HS-5 (cell line): ENCODE results near the gene KCNMA1.

ENCODE experiments used
- DNase-seq: peaks from one replicate; pipeline ENCODE4 v3.0.0-alpha.2; 2012; ENCODE audit warnings: low read depth

The KCNMA1 gene

DNA sequence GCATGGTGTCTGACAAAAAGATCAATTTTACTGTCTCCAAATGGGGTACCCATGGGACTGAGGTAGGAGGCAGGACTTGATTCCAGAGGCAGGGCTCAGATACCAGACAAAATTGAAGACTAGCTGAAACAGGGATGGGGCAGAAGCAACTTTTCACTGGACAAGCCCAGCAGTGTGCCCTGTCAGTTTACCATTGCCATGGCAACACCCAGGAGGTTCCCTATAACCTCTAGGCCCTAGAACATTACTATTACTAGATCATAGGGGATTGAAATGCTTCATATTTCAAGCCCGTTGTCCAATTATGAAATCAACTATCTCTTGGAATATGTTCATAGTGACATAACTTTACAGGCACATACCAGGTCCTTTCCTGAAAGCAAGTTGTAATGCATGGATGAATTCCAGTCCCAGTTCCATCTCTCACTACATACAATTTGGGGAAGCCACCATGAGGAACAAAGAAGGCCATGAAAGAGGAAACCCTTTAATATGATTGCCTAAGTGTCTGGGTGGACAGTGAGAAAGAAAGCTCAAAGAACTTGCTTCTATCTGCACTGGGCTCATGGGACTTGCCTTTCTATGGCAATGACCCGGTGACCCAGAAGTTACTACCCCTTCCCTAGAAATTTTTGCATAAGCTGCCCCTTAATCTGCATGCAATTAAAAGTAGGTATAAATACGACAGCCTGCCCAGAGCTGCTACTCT, 557.9 kb downstream of the KCNMA1 start:
- no peak for DNase-seq

- DNase-seq = no peak
Observed at GRCh38 chr10:77077316-77077945, 560.2 kb downstream of the KCNMA1 start.

GRCh38 chr10:77075926-77076325, 561.7 kb downstream of the KCNMA1 start:
- DNase-seq = no peak

DNA sequence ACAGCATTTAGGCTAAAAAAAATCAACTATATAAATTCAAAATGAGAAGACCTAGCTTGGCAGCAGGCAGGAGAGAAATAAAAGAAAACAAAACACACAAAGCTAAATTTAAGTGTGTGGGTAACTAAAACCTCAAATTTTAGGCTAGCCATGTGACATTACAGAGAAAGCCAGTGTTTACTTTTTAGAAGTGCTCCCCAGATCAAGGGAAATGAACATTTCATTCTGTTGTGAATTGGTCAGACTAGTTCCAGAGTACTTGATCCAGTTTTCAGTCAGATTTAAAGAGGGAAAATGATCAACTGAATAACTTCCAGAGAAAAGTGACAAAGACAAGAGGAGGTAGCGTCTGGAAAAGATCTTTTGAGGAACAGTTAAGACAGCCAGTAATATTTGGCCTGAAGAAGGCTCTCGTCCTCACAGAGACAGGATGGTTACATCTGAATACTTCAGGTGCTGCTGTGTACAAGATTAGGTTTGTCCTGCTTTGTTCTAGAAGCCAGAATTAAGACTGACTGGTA, 563.4 kb downstream of the KCNMA1 start:
- no peak for DNase-seq

DNA sequence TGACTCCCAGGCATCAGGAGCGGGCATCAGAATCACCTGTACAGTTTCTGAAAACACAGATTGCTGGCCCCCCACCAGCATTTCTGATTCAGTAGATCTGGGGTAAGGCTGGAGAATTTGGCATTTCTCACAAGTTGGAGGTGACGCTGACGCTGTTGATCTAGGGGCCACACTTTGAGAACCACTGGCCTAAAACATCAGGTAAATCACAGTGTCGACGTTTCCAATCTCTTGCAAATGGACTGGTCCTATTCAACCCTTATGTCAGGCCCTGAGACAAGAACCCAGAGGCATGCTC, 564.0 kb downstream of the KCNMA1 start:
- DNase-seq = no peak

GRCh38 chr10:77072836-77073662, 564.6 kb downstream of the KCNMA1 start:
- no peak for DNase-seq

DNA sequence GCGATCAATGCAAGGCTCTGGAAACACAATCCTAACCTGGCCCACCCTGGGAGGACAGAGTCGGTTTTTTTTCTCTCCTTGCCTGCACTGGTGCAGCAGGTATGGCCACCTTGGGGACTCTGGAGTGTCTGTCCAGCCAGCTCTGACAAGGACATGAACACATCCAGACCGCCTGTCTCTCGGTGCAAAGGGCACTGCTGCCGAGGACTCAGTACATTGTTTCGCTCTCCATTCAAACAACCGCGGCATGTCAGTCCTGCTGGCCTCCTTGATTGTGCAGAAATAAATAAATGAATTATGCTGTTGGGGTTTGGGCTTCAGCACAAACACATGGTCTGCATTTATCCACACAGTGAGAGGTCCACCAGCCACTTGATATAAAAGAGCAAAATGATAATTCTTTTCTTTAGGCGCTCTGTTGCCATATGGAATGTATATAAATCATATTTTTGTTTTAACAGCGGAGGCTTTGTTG, 565.2 kb downstream of the KCNMA1 start:
- DNase-seq = no peak

DNA sequence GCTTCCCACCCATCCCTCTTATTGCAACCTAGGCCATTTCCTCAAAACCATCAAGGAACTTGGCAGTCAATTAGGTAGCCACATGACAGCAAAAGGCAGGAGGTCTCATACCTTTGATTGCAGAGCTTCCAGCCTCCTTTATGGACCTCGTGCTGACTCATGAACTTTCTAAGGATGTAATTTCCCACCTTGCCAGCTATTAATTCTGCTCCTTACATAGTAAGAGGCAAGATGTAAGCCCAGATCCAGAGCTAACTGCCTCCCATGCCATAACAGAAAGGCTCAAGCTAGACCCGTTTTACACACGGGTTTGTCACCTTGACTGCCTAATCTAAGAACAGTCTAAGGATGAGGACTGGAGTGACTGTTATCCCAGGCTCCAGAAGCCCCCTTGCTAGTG, 565.7 kb downstream of the KCNMA1 start:
- no peak for DNase-seq

- no peak for DNase-seq
Observed at GRCh38 chr10:77071001-77071511, 566.6 kb downstream of the KCNMA1 start.

DNA sequence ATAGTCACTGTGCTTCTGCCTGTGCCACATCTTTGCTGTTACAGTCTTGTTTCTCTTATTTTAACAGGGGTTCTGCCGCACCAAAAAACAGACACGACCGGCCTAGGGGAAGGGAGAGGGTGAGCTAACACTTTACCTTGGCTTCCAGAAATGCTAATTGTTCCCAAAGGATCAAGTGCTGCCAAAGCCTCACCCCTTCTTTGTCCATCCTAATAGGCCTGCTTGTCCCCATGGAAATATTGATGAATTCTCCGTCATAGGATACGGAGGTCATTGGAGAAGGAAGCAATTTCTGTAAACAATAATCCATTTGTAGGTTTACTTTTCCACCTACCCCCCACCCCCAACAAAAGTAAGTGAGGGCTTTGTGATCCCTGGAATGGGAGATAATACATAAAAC, 567.3 kb downstream of the KCNMA1 start:
- DNase-seq = no peak

- DNase-seq = no peak
Observed at GRCh38 chr10:77068969-77069368, 568.6 kb downstream of the KCNMA1 start.

- DNase-seq = no peak
Observed at GRCh38 chr10:77068272-77068671, 569.3 kb downstream of the KCNMA1 start.

- DNase-seq = no peak
Observed at GRCh38 chr10:77062381-77062780, 575.2 kb downstream of the KCNMA1 start.

GRCh38 chr10:77060913-77061312, 576.7 kb downstream of the KCNMA1 start:
- no peak for DNase-seq

DNA sequence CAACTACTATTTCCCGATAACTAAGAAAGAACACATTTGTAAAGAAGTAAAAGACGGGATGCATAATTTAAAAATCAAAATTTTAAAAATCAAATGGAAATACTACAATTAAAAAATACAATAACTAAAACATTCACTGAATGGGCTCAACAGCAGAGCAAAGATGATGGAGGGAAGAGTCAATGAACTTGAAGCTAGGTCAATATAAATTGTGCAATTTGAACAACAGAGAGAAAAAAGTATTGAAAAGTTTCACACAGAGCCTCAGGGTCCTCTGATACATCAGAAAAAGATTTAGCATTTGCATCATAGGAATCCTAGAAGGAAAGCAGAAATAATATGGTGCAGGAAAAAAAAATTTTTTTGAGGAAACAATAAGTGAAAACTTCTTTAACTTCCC, 581.0 kb downstream of the KCNMA1 start:
- no peak for DNase-seq

- no peak for DNase-seq
Observed at GRCh38 chr10:77052593-77052992, 585.0 kb downstream of the KCNMA1 start.

GRCh38 chr10:77051837-77052236, 585.8 kb downstream of the KCNMA1 start:
- DNase-seq = no peak

DNA sequence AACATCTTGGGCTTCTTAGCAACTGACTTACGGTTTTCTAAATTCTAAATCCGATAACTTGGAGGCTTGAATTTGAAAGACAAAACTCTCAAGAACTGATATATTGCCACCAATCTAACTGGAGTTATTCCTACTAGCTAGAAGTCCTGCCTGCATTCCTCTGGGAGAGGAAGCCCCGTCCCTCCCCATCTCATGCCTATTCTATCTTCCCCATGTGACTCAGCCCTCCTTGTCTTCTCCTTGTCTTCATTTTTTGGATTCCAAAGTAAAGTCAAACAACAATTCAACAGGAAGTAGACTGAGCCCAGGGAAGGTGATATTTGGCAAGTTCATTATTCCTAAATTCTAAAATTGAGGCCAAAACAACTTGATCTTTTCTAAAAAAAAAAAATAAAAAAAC, 587.7 kb downstream of the KCNMA1 start:
- DNase-seq = peak; percentile 16

- DNase-seq = no peak
Observed at GRCh38 chr10:77049146-77049545, 588.5 kb downstream of the KCNMA1 start.

- no peak for DNase-seq
Observed at GRCh38 chr10:77045085-77045484, 592.5 kb downstream of the KCNMA1 start.

DNA sequence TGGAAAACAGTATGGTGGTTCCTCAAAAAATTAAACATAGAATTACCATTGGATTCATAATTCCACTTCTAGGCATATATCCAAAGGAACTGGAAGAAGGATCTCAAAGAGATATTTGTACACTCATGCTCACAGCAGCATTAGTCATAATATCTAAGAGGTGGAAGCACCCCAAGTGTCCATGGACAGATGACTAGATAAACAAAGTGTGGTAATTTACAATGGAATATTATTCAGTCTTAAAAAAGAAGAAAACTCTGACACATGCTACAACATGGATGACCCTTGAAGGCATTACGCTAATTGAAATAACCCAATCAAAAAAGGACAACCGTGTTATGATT, 594.2 kb downstream of the KCNMA1 start:
- DNase-seq = no peak

DNA sequence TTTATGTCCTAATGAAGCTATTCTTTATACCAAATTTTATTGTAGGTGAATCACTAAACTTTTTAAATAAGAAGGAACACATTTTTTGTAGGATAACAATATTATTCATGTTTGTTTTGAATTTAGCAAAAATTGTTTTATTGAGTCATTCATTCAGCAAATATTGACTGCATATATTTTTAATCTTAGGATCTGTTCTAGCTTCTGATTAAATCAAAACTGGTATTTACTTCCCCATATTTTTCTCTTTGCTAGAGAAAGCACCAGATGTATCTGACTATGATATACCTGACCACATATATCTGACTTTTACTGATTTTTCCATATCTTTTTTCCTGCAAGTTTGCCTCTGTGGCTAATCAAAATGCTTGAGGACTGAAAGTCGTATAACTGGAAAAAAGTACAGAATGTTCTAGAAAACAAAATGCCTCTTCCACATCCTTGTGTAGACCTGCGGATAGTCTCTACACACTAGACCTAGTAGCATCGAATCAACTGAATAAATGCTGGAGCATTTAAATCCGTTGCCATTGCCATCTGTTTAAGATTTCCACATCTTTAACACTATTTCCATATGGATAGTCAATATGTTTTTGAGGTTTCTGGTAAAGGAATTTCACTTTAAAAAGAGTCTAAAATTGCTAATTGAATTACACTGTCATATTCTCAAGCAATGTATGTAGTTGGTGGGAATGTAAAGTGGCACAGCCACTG, 594.7 kb downstream of the KCNMA1 start:
- DNase-seq = no peak
